Measurements from ENCODE around the gene SERTAD4. TPM values are rescaled to one million over a fixed set of nuclear protein-coding genes. Genes with fewer than 3 reads are reported as not detected.
"Not testable (repeated sequence)": the region's sequence is repeated elsewhere in the genome, so short reads cannot be mapped to it uniquely, and the experiment has no call there.

The SERTAD4 gene
- total RNA-seq, 2 donors from 2014 or later: 1.0 TPM; not detected in 1

GRCh38 chr1:210195635-210196160, 36.9 kb upstream of the SERTAD4 start:
- no peak overlapping the region for H3K4me3 ChIP-seq
- WGBS, 2 donors: 69 to 76% methylated on average over 8 of the region's 8 CpGs
- H3K27ac ChIP-seq: no peak overlapping the region
- H3K4me1 ChIP-seq: no peaks in the 10 kb centered on the region
- ATAC-seq (no peak), DNase-seq (no peak)
- H3K36me3 ChIP-seq (replicated peaks in 1 of 2; ENCODE audit: insufficient read depth in 1 of 2, low read depth in 2 of 2): no peaks in the 10 kb centered on the region
- H3K27me3 ChIP-seq: no peaks in the 10 kb centered on the region
- peaks cover 0 to 11% (median 0%) of the 10 kb centered on the region in 3 donors for H3K9me3 ChIP-seq
- TF ChIP-seq POLR2A (IDR thresholded peaks at IDR 0.05): no peak
- TF ChIP-seq CTCF (IDR thresholded peaks at IDR 0.05): no peak
- intact Hi-C loops (cut with DNase I): no loop called here

GRCh38 chr1:210196266-210196665, 36.3 kb upstream of the SERTAD4 start:
- DNase-seq; H3K27me3 ChIP-seq; H3K4me3 ChIP-seq; H3K27ac ChIP-seq; H3K36me3 ChIP-seq (replicated peaks in 1 of 2; ENCODE audit: insufficient read depth in 1 of 2, low read depth in 2 of 2); H3K4me1 ChIP-seq; ATAC-seq; intact Hi-C loops (cut with DNase I): not testable (repeated sequence)
- peaks cover 0 to 11% (median 0%) of the 10 kb centered on the region in 3 donors for H3K9me3 ChIP-seq
- 80 to 85% methylated on average over 5 of the region's 5 CpGs for WGBS, 2 donors

GRCh38 chr1:210198840-210199239, 33.8 kb upstream of the SERTAD4 start:
- ATAC-seq (no peak), DNase-seq (no peak)
- Histone ChIP-seq H3K4me3 (no peak overlapping the region), H3K36me3 (replicated peaks in 1 of 2; ENCODE audit: insufficient read depth in 1 of 2, low read depth in 2 of 2) (no peaks in the 10 kb centered on the region), H3K9me3 (peaks cover 0 to 11% (median 0%) of the 10 kb centered on the region in 3 donors), H3K27ac (no peak overlapping the region), H3K4me1 (no peaks in the 10 kb centered on the region), H3K27me3 (no peaks in the 10 kb centered on the region)
- intact Hi-C loops (cut with DNase I): no loop called here
- TF ChIP-seq POLR2A (IDR thresholded peaks at IDR 0.05): no peak
- no peak for TF ChIP-seq CTCF (IDR thresholded peaks at IDR 0.05)
- 63 to 71% methylated on average over 3 of the region's 3 CpGs for WGBS, 2 donors

- ATAC-seq: no peak
- WGBS, 2 donors: 32 to 42% methylated on average over 3 of the region's 3 CpGs
These were observed 32.4 kb upstream of the SERTAD4 start for GRCh38 chr1:210200124-210200736.

GRCh38 chr1:210201681-210202080, 30.9 kb upstream of the SERTAD4 start:
- DNase-seq (no peak), ATAC-seq (no peak)
- WGBS, 2 donors: 57 to 60% methylated on average over 3 of the region's 3 CpGs
- Histone ChIP-seq H3K27me3 (no peaks in the 10 kb centered on the region), H3K9me3 (no peaks in the 10 kb centered on the region), H3K4me3 (no peak overlapping the region), H3K4me1 (no peaks in the 10 kb centered on the region), H3K27ac (no peak overlapping the region), H3K36me3 (replicated peaks in 1 of 2; ENCODE audit: insufficient read depth in 1 of 2, low read depth in 2 of 2) (no peaks in the 10 kb centered on the region)
- TF ChIP-seq POLR2A (IDR thresholded peaks at IDR 0.05) (no peak), CTCF (IDR thresholded peaks at IDR 0.05) (no peak)
- intact Hi-C loops (cut with DNase I): no loop called here

More at GRCh38 chr1:210200124-210200736, 32.4 kb upstream of the SERTAD4 start:
- no peak for DNase-seq
- H3K4me3 ChIP-seq: no peak overlapping the region
- TF ChIP-seq POLR2A (IDR thresholded peaks at IDR 0.05): no peak
- TF ChIP-seq CTCF (IDR thresholded peaks at IDR 0.05): peak in 2 of 7 experiments; percentile 13 to 20
- no peaks in the 10 kb centered on the region for H3K36me3 ChIP-seq (replicated peaks in 1 of 2; ENCODE audit: insufficient read depth in 1 of 2, low read depth in 2 of 2)
- peaks cover 0 to 11% (median 0%) of the 10 kb centered on the region in 3 donors for H3K9me3 ChIP-seq
- intact Hi-C loops (cut with DNase I): no loop called here
- no peaks in the 10 kb centered on the region for H3K27me3 ChIP-seq
- H3K4me1 ChIP-seq: no peaks in the 10 kb centered on the region
- no peak overlapping the region for H3K27ac ChIP-seq
